Tibial nerve (tissue), 4 donors: ENCODE data around the gene KLHL22. TPM values are rescaled to one million over a fixed set of nuclear protein-coding genes. Genes with fewer than 3 reads are reported as not detected.

Experiments used
- DNase-seq, 2 donors: peaks; one replicate each; pipeline ENCODE4 v3.0.0-alpha.2; 2019; ENCODE audit warnings: low spot score in 2 of 2
- H3K27ac ChIP-seq, 4 donors: fragments of 200-600 bp; sonication (generic) in 3 of 4; one replicate each; pipeline ENCODE4 v1.5.1; 2017 to 2019; ENCODE audit warnings: mild to moderate bottlenecking in 1 of 4
- H3K27me3 ChIP-seq, 2 donors: fragments of 200-600 bp; sonication (generic) in 1 of 2; one replicate each; pipeline versions ENCODE4 v1.5.1 to v1.6.0; 2017 to 2019
- H3K36me3 ChIP-seq, 3 donors: fragments of 200-600 bp; sonication (generic); one replicate each; pipeline ENCODE4 v1.5.1; 2018 to 2019
- H3K4me1 ChIP-seq, 4 donors: fragments of 200-600 bp; sonication (generic) in 3 of 4; one replicate each; pipeline ENCODE4 v1.5.1; 2017 to 2019
- H3K4me3 ChIP-seq, 4 donors: fragments of 200-600 bp; sonication (generic) in 3 of 4; one replicate each; pipeline ENCODE4 v1.5.1; 2017 to 2019; ENCODE audit warnings: mild to moderate bottlenecking in 1 of 4, moderate library complexity in 1 of 4
- H3K9me3 ChIP-seq, 4 donors: fragments of 200-600 bp; sonication (generic) in 3 of 4; one replicate each; pipeline ENCODE4 v1.5.1; 2017 to 2019
- EP300 ChIP-seq, 2 donors: sonication (generic); formaldehyde crosslinking; IDR thresholded peaks; one replicate each; pipeline ENCODE4 v1.6.1; 2017; ENCODE audit warnings: antibody characterized with exemption in 2 of 2, mild to moderate bottlenecking in 1 of 2
- POLR2A ChIP-seq, 2 donors: fragments of 450-650 bp; IDR thresholded peaks; one replicate each; pipeline ENCODE4 v1.6.1; 2017; ENCODE audit warnings: antibody characterized with exemption in 2 of 2, mild to moderate bottlenecking in 2 of 2, moderate library complexity in 2 of 2
- WGBS, 2 donors: methylation state at CpG; one replicate each; pipeline ENCODE4 v1.1.5; 2018; 5-methylcytosine and 5-hydroxymethylcytosine counted together
- total RNA-seq, 4 donors: library from RNA; depleted of rRNA; stranded (reverse); fragments of >200 nt; gene quantifications; one replicate each; pipeline ENCODE4 v1.1.0, GENCODE V29; 2016
- TF ChIP-seq, protein P1 (sequence below), 5 experiments: fragments of 200-600 bp in 3 of 5; fragments of 450-650 bp in 2 of 5; sonication (generic) in 3 of 5; IDR thresholded peaks; one replicate each; pipeline ENCODE4 v1.5.1; 2016 to 2019; ENCODE audit warnings: antibody characterized with exemption in 5 of 5, mild to moderate bottlenecking in 3 of 5, moderate library complexity in 2 of 5

The KLHL22 gene
- total RNA-seq, 4 donors from 2014 or later = 31.6 to 50.4 (median 41.4) TPM

- Histone ChIP-seq H3K4me1 (peaks cover 0 to 71% (median 19%) of the 10 kb centered on the region in 4 donors), H3K36me3 (peaks cover 0 to 46% (median 0%) of the 10 kb centered on the region in 3 donors)
- 63 to 64% methylated on average over 62 to 70 of the region's 75 CpGs for WGBS, 2 donors
Observed at GRCh38 chr22:20429254-20430100, 66.1 kb downstream of the KLHL22 start.

DNA sequence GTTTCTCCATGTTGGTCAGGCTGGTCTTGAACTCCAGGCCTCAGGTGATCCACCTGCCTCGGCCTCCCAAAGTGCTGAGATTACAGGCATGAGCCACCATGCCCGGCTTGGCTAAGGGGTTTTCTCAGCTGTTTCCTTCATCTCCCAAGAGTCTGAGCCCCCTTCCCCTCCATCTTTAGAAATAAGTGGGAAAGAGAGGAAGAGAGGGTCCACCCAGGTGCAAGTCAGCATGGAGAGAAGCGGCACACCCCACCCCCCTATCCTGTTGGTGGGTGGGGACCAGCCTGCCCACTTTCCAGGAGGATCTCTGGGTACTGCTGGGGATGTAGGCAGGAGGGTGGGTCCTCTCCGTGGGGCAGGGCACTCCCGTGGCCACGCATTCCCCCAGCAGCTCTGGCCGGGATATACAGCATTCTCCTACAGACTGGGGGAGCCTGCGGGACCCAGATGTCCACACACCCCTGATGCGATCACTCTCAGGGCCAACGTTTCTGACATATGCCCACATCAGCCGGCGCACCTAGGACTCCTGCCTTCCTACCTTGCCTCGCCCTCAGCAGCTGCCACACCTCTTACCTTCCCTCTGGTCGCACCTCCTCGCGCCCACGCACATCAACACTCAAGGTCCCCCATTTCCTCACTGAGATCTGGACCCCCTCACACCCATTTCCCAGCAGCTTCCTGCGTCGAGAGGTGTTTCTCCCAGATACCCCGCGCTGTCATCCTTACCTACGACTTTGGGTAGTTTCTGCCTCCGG, 66.9 kb downstream of the KLHL22 start:
- peaks cover 0 to 46% (median 0%) of the 10 kb centered on the region in 3 donors for H3K36me3 ChIP-seq
- no peak for DNase-seq
- peak overlapping the region in 2 of 4 donors; percentile 35 to 38 for H3K4me3 ChIP-seq
- no peaks in the 10 kb centered on the region for H3K27me3 ChIP-seq
- WGBS, 2 donors = 81 to 85% methylated on average over 23 of the region's 23 CpGs
- no peaks in the 10 kb centered on the region for H3K9me3 ChIP-seq
- no peak overlapping the region for H3K27ac ChIP-seq
- peaks cover 0 to 71% (median 25%) of the 10 kb centered on the region in 4 donors for H3K4me1 ChIP-seq
- no peak for TF ChIP-seq EP300 (IDR thresholded peaks at IDR 0.05)
- TF ChIP-seq, protein P1, sequence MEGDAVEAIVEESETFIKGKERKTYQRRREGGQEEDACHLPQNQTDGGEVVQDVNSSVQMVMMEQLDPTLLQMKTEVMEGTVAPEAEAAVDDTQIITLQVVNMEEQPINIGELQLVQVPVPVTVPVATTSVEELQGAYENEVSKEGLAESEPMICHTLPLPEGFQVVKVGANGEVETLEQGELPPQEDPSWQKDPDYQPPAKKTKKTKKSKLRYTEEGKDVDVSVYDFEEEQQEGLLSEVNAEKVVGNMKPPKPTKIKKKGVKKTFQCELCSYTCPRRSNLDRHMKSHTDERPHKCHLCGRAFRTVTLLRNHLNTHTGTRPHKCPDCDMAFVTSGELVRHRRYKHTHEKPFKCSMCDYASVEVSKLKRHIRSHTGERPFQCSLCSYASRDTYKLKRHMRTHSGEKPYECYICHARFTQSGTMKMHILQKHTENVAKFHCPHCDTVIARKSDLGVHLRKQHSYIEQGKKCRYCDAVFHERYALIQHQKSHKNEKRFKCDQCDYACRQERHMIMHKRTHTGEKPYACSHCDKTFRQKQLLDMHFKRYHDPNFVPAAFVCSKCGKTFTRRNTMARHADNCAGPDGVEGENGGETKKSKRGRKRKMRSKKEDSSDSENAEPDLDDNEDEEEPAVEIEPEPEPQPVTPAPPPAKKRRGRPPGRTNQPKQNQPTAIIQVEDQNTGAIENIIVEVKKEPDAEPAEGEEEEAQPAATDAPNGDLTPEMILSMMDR (IDR thresholded peaks at IDR 0.05) = no peak
- TF ChIP-seq POLR2A (IDR thresholded peaks at IDR 0.05) = no peak

More at GRCh38 chr22:20429254-20430100, 66.1 kb downstream of the KLHL22 start:
- Histone ChIP-seq H3K4me3 (peak overlapping the region in 2 of 4 donors; percentile 35 to 38), H3K27ac (no peak overlapping the region), H3K9me3 (no peaks in the 10 kb centered on the region), H3K27me3 (no peaks in the 10 kb centered on the region)
- TF ChIP-seq EP300 (IDR thresholded peaks at IDR 0.05) (no peak), POLR2A (IDR thresholded peaks at IDR 0.05) (no peak)
- TF ChIP-seq, protein P1 (IDR thresholded peaks at IDR 0.05) = no peak
- DNase-seq = no peak

DNA sequence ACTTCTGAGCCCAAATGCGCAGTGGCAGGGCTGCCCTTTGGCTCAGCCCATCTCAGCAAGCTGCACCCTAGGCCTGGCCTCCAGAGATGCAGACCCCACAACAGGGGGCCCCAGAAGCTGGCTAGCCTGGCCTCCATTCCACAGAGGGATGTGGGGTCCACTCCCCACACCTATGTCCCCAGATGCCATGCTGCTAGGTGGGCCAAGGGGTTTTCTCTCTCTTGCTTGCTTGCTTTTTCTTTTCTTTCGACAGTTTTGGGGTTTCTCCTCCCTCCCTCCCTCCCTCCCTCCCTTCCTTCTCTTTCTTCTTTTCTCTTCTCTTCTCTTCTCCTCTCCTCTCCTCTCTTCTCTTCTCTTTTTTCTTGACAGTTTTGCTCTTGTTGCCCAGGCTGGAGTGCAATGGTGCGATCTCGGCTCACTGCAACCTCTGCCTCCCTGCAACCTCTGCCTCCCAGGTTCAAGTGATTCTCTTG, 67.6 kb downstream of the KLHL22 start:
- Histone ChIP-seq H3K27me3 (no peaks in the 10 kb centered on the region), H3K4me1 (peaks cover 0 to 71% (median 32%) of the 10 kb centered on the region in 4 donors), H3K4me3 (no peak overlapping the region), H3K36me3 (peaks cover 0 to 46% (median 0%) of the 10 kb centered on the region in 3 donors), H3K9me3 (no peaks in the 10 kb centered on the region), H3K27ac (no peak overlapping the region)
- TF ChIP-seq EP300 (IDR thresholded peaks at IDR 0.05) = no peak
- no peak for DNase-seq
- 92 to 97% methylated on average over 4 of the region's 4 CpGs for WGBS, 2 donors

GRCh38 chr22:20427104-20427944, 68.3 kb downstream of the KLHL22 start:
- DNase-seq = no peak
- H3K27ac ChIP-seq = no peak overlapping the region
- WGBS, 2 donors = 88 to 94% methylated on average over 8 of the region's 8 CpGs
- no peaks in the 10 kb centered on the region for H3K9me3 ChIP-seq
- TF ChIP-seq, protein P1 (IDR thresholded peaks at IDR 0.05) = no peak
- TF ChIP-seq EP300 (IDR thresholded peaks at IDR 0.05) = no peak
- TF ChIP-seq POLR2A (IDR thresholded peaks at IDR 0.05) = no peak
- H3K4me3 ChIP-seq = no peak overlapping the region
- H3K4me1 ChIP-seq = peaks cover 0 to 73% (median 37%) of the 10 kb centered on the region in 4 donors
- H3K27me3 ChIP-seq = no peaks in the 10 kb centered on the region
- peaks cover 0 to 46% (median 0%) of the 10 kb centered on the region in 3 donors for H3K36me3 ChIP-seq

GRCh38 chr22:20426259-20426615, 69.4 kb downstream of the KLHL22 start:
- Histone ChIP-seq H3K9me3 (no peaks in the 10 kb centered on the region), H3K4me1 (peaks cover 0 to 66% (median 35%) of the 10 kb centered on the region in 4 donors), H3K36me3 (peaks cover 0 to 46% (median 0%) of the 10 kb centered on the region in 3 donors), H3K4me3 (no peak overlapping the region), H3K27me3 (no peaks in the 10 kb centered on the region), H3K27ac (no peak overlapping the region)
- WGBS, 2 donors = 89 to 94% methylated on average over 10 to 12 of the region's 12 CpGs
- TF ChIP-seq, protein P1 (IDR thresholded peaks at IDR 0.05) = no peak
- TF ChIP-seq POLR2A (IDR thresholded peaks at IDR 0.05) (no peak), EP300 (IDR thresholded peaks at IDR 0.05) (no peak)
- no peak for DNase-seq
